H1 (cell line): ENCODE results near the gene PPAN. TPM values are rescaled to one million over a fixed set of nuclear protein-coding genes. Genes with fewer than 3 reads are reported as not detected.

Experiments
- CTCF ChIA-PET: fragments of 300-600 bp; sonication (Branson Sonifier 250); formaldehyde crosslinking; loops from one replicate; lab custom pipeline; 2021; ENCODE audit not compliant: partially characterized antibody; lab: Charles Lee
- POLR2A ChIA-PET: fragments of 300-600 bp; sonication (Branson Sonifier 250); formaldehyde crosslinking; loops from one replicate; lab custom pipeline; 2021; ENCODE audit warnings: inconsistent platforms; ENCODE audit not compliant: partially characterized antibody; lab: Charles Lee
- DNase-seq, 2 experiments: peaks; one replicate each; pipeline versions ENCODE4 v3.0.0 to v3.0.0-alpha.2; 2010 to 2022; ENCODE audit warnings: low spot score in 2 of 2, low read depth in 1 of 2, mixed read lengths in 1 of 2
- FAIRE-seq: peaks from 2 replicates; lab custom pipeline; 2011; peaks lifted over from hg19 to GRCh38; lab: Jason Lieb, UNC
- H2AFZ ChIP-seq: 2 replicates; pipeline ENCODE4 v1.8.1; 2012; ENCODE audit warnings: low read length, inconsistent platforms
- H2AK5ac ChIP-seq: 2 replicates; pipeline ENCODE4 v1.6.1; 2013; ENCODE audit warnings: low read depth, low read length
- H2BK120ac ChIP-seq: replicated peaks from 2 replicates; pipeline ENCODE3; 2013; ENCODE audit warnings: low read depth, low read length, inconsistent platforms
- H2BK12ac ChIP-seq: 2 replicates; pipeline ENCODE4 v1.6.1; 2013; ENCODE audit warnings: low read depth, low read length
- H2BK15ac ChIP-seq: 2 replicates; pipeline ENCODE4 v1.6.1; 2013; ENCODE audit warnings: low read length
- H2BK20ac ChIP-seq: 2 replicates; pipeline ENCODE4 v1.6.1; 2013; ENCODE audit warnings: low read length
- H2BK5ac ChIP-seq: 2 replicates; pipeline ENCODE4 v1.6.1; 2013; ENCODE audit warnings: low read depth, low read length
- H3K14ac ChIP-seq: 2 replicates; pipeline ENCODE4 v1.6.1; 2013; ENCODE audit warnings: inconsistent platforms; ENCODE audit not compliant: insufficient read length
- H3K18ac ChIP-seq: 2 replicates; pipeline ENCODE4 v1.6.1; 2013; ENCODE audit warnings: low read length; ENCODE audit errors: extremely low read depth
- H3K23ac ChIP-seq: 2 replicates; pipeline ENCODE4 v1.6.1; 2013; ENCODE audit warnings: inconsistent platforms; ENCODE audit not compliant: insufficient read length
- H3K23me2 ChIP-seq: 2 replicates; pipeline ENCODE4 v1.6.1; 2013; ENCODE audit warnings: low read depth, low read length
- H3K27ac ChIP-seq: 2 replicates; pipeline ENCODE4 v1.6.1; 2011; ENCODE audit warnings: low read depth, low read length, inconsistent platforms
- H3K27me3 ChIP-seq, 4 experiments: replicated peaks in 1 of 4; 1 replicate in 1 of 4; 2 replicates in 3 of 4; pipeline versions ENCODE4 v1.6.1 to v1.8.1; 2011 to 2013; ENCODE audit warnings: low read length in 3 of 4, mild to moderate bottlenecking in 3 of 4, inconsistent platforms in 2 of 4, mixed read lengths in 2 of 4, moderate library complexity in 1 of 4; ENCODE audit not compliant: control insufficient read depth in 3 of 4, insufficient read depth in 3 of 4; ENCODE audit errors: extremely low read depth in 1 of 4
- H3K36me3 ChIP-seq, 4 experiments: 2 replicates each; pipeline versions ENCODE4 v1.6.1 to v1.8.1; 2011 to 2013; ENCODE audit warnings: mild to moderate bottlenecking in 4 of 4, low read length in 3 of 4, moderate library complexity in 2 of 4, control low read depth in 1 of 4, inconsistent platforms in 1 of 4; ENCODE audit not compliant: insufficient read depth in 4 of 4, control insufficient read depth in 2 of 4
- H3K4ac ChIP-seq: replicated peaks from 2 replicates; pipeline ENCODE3; 2013; ENCODE audit warnings: low read length, low read depth, mixed read lengths, inconsistent platforms; ENCODE audit not compliant: insufficient read length
- H3K4me1 ChIP-seq, 4 experiments: replicated peaks in 1 of 4; 1 replicate in 1 of 4; 2 replicates in 3 of 4; pipeline versions ENCODE4 v1.6.1 to v1.8.1; 2011 to 2013; ENCODE audit warnings: low read length in 3 of 4, inconsistent platforms in 2 of 4, mixed read lengths in 1 of 4; ENCODE audit not compliant: insufficient read depth in 4 of 4, control insufficient read depth in 3 of 4
- H3K4me2 ChIP-seq, 2 experiments: 2 replicates each; pipeline versions ENCODE4 v1.6.1 to v1.8.1; 2011 to 2013; ENCODE audit warnings: low read depth in 2 of 2, low read length in 2 of 2, control low read depth in 1 of 2, inconsistent platforms in 1 of 2, mild to moderate bottlenecking in 1 of 2; ENCODE audit not compliant: insufficient read depth in 1 of 2
- H3K4me3 ChIP-seq, 4 experiments: fragments of 200-600, 300-600 bp in 1 of 4; sonication (generic), shearing (Covaris generic), sonication (Bioruptor Twin) in 1 of 4; 2 replicates each; pipeline versions ENCODE4 v1.5.1 to v1.8.1; 2011 to 2016; ENCODE audit warnings: low read length in 4 of 4, low read depth in 3 of 4, control low read depth in 2 of 4, inconsistent platforms in 2 of 4, mild to moderate bottlenecking in 2 of 4, mixed read lengths in 1 of 4, moderate library complexity in 1 of 4; ENCODE audit not compliant: insufficient read depth in 2 of 4; ENCODE audit errors: extremely low read depth in 1 of 4
- H3K56ac ChIP-seq: replicated peaks from 2 replicates; pipeline ENCODE3; 2013; ENCODE audit warnings: low read depth, mild to moderate bottlenecking, mixed read lengths, low read length, inconsistent platforms; ENCODE audit not compliant: insufficient read length
- H3K79me1 ChIP-seq: 2 replicates; pipeline ENCODE4 v1.6.1; 2013; ENCODE audit warnings: low read depth, low read length, control low read depth
- H3K79me2 ChIP-seq, 2 experiments: 2 replicates each; pipeline versions ENCODE4 v1.6.1 to v1.8.1; 2012 to 2013; ENCODE audit warnings: low read length in 2 of 2, mild to moderate bottlenecking in 2 of 2, inconsistent platforms in 1 of 2; ENCODE audit not compliant: insufficient read depth in 2 of 2, control insufficient read depth in 1 of 2
- H3K9ac ChIP-seq, 4 experiments: replicated peaks in 1 of 4; 1 replicate in 1 of 4; 2 replicates in 3 of 4; pipeline versions ENCODE4 v1.6.1 to v1.8.1; 2011 to 2013; ENCODE audit warnings: low read depth in 3 of 4, low read length in 3 of 4, control low read depth in 2 of 4, mild to moderate bottlenecking in 2 of 4, moderate library complexity in 2 of 4, inconsistent platforms in 1 of 4; ENCODE audit errors: extremely low read depth in 1 of 4
- H3K9me3 ChIP-seq, 2 experiments: 2 replicates each; pipeline versions ENCODE4 v1.6.1 to v1.8.1; 2012 to 2013; ENCODE audit warnings: mild to moderate bottlenecking in 2 of 2, moderate library complexity in 2 of 2, control low read depth in 1 of 2, inconsistent platforms in 1 of 2, low read depth in 1 of 2, low read length in 1 of 2, mixed read lengths in 1 of 2; ENCODE audit not compliant: insufficient read depth in 2 of 2
- H4K20me1 ChIP-seq, 2 experiments: replicated peaks in 1 of 2; 2 replicates each; pipeline versions ENCODE3 to v1.8.1; 2011 to 2013; ENCODE audit warnings: inconsistent platforms in 2 of 2, low read length in 2 of 2, mild to moderate bottlenecking in 1 of 2; ENCODE audit not compliant: insufficient read depth in 2 of 2, control insufficient read depth in 1 of 2
- H4K5ac ChIP-seq: 2 replicates; pipeline ENCODE4 v1.6.1; 2013; ENCODE audit warnings: low read length, low read depth, mixed read lengths, inconsistent platforms; ENCODE audit not compliant: insufficient read length
- H4K8ac ChIP-seq: 2 replicates; pipeline ENCODE4 v1.8.0; 2013; ENCODE audit warnings: mild to moderate bottlenecking, moderate library complexity, low read length, inconsistent platforms; ENCODE audit not compliant: insufficient read depth; ENCODE audit errors: extremely low read depth
- H4K91ac ChIP-seq: replicated peaks from 2 replicates; pipeline ENCODE3; 2013; ENCODE audit warnings: low read length, mixed read lengths, inconsistent platforms; ENCODE audit not compliant: insufficient read length
- POLR2A ChIP-seq, 2 experiments: IDR thresholded peaks; 1 replicate in 1 of 2; 2 replicates in 1 of 2; pipeline ENCODE4 v1.6.1; 2011; ENCODE audit warnings: low read depth in 2 of 2, low read length in 2 of 2, mild to moderate bottlenecking in 2 of 2; ENCODE audit errors: control extremely low read depth in 1 of 2
- SIRT6 ChIP-seq: IDR thresholded peaks from one replicate; pipeline ENCODE4 v1.7.1; 2012; ENCODE audit warnings: low read length, inconsistent platforms
- WGBS, 2 experiments: shearing (Covaris generic) in 1 of 2; methylation state at CpG; one replicate each; pipeline versions ENCODE4 v1.1.6 to v1.1.7; 2013 to 2015; ENCODE audit warnings: low lambda C conversion rate in 2 of 2, mixed read lengths in 2 of 2, inconsistent platforms in 1 of 2, low coverage in 1 of 2, missing lambda C conversion rate in 1 of 2; ENCODE audit not compliant: insufficient replicate concordance in 2 of 2, insufficient coverage in 1 of 2, insufficient read length in 1 of 2; ENCODE audit errors: extremely low coverage in 1 of 2, missing lambda C conversion rate in 1 of 2; 5-methylcytosine and 5-hydroxymethylcytosine counted together
- polyA plus RNA-seq, 7 experiments: library from polyadenylated mRNA; depleted of rRNA in 3 of 7; stranded (reverse) in 5 of 7; unstranded in 2 of 7; fragments of >200 nt in 5 of 7; fragments of 200-250 nt in 2 of 7; gene quantifications; 1 replicate in 5 of 7; 2 replicates in 1 of 7; 4 replicates in 1 of 7; pipeline versions ENCODE4 v1.2.1 to v1.2.3, GENCODE V29; 2011 to 2013; ENCODE audit warnings: missing spikeins in 2 of 7, mixed read lengths in 2 of 7
- total RNA-seq: library from RNA; stranded (reverse); fragmentation: NEBNext Ultra II Directional; extraction: Animal tissue kit (Norgen Biotek cat#: 25700); gene quantifications from 2 replicates; pipeline ENCODE4 v1.2.1, GENCODE V29; 2021

The PPAN gene
- total and polyA plus RNA-seq, 2 of the 8 experiments (the other 6 are each of a cell fraction or from before 2014, with no cell fraction given) = 48.8 to 74.4 TPM

- H3K9ac ChIP-seq = no peak overlapping the region
- no peak overlapping the region for H3K4ac ChIP-seq
- no peaks in the 10 kb centered on the region for H3K79me2 ChIP-seq
- H3K79me1 ChIP-seq = no peaks in the 10 kb centered on the region
- H3K18ac ChIP-seq = no peak overlapping the region
- POLR2A ChIA-PET = interaction anchor here (0.9 to 29.1 kb wide), 5 partner anchors 9 to 54 kb away, joined by 4 to 412 read pairs (median 5); partner anchors contain the start of genes ANGPTL6, P2RY11 and PPAN
- no peaks in the 10 kb centered on the region for H3K9me3 ChIP-seq
- H3K4me2 ChIP-seq = no peak overlapping the region
- CTCF ChIA-PET = interaction anchor here (0.6 to 1.5 kb wide), 7 partner anchors 11 to 238 kb away, joined by 3 to 10 read pairs (median 3); no protein-coding TSS in a partner anchor
- FAIRE-seq = no peak
- H2AK5ac ChIP-seq = no peak overlapping the region
- H3K27me3 ChIP-seq = no peaks in the 10 kb centered on the region
- H3K4me1 ChIP-seq = no peaks in the 10 kb centered on the region
- H3K23ac ChIP-seq = no peak overlapping the region
- H2BK120ac ChIP-seq = no peak overlapping the region
- no peak overlapping the region for H2BK12ac ChIP-seq
- no peak overlapping the region for H3K27ac ChIP-seq
- H2BK5ac ChIP-seq = no peak overlapping the region
- H2BK15ac ChIP-seq = no peak overlapping the region
- H4K8ac ChIP-seq = no peak overlapping the region
- WGBS, 2 experiments = 86% methylated on average over 7 of the region's 7 CpGs; no CpG with 5 or more reads in 1 of the 2 experiments
- H3K14ac ChIP-seq = no peak overlapping the region
- H4K91ac ChIP-seq = no peak overlapping the region
- H2BK20ac ChIP-seq = no peak overlapping the region
- H3K56ac ChIP-seq = no peak overlapping the region
- no peak overlapping the region for H4K5ac ChIP-seq
- H4K20me1 ChIP-seq = peaks cover 2 to 13% of the 10 kb centered on the region in 2 experiments
- DNase-seq = no peak
- H3K36me3 ChIP-seq = peaks cover 22 to 63% (median 40%) of the 10 kb centered on the region in 4 experiments
- no peaks in the 10 kb centered on the region for H3K23me2 ChIP-seq
- no peak overlapping the region for H3K4me3 ChIP-seq
- no peak overlapping the region for H2AFZ ChIP-seq
- TF ChIP-seq POLR2A (IDR thresholded peaks at IDR 0.05; ENCODE audit: control extremely low read depth in 1 of 2, low read depth in 2 of 2, low read length in 2 of 2) (no peak), SIRT6 (no peak)
Observed at GRCh38 chr19:10132905-10133304, 26.7 kb downstream of the PPAN start.
